OCI-LY1 (cell line): Measurements from ENCODE around the gene TM4SF18.
"Not testable (repeated sequence)": the region's sequence is repeated elsewhere in the genome, so short reads cannot be mapped to it uniquely, and the experiment has no call there.

Source experiments
- EZH2 ChIP-seq: fragments of 200-600 bp; sonication (generic), shearing (Covaris generic); IDR thresholded peaks from 2 replicates; pipeline ENCODE4 v1.8.0; 2017; ENCODE audit warnings: borderline replicate concordance, mixed run types, mild to moderate bottlenecking, antibody characterized with exemption, low read length, moderate library complexity, mixed read lengths
- TF ChIP-seq, protein P1 (sequence below): fragments of 200-600 bp; sonication (generic), shearing (Covaris generic); IDR thresholded peaks from 2 replicates; pipeline ENCODE4 v1.5.1; 2017; ENCODE audit warnings: mild to moderate bottlenecking, antibody characterized with exemption, low read length, moderate library complexity, mixed read lengths

DNA sequence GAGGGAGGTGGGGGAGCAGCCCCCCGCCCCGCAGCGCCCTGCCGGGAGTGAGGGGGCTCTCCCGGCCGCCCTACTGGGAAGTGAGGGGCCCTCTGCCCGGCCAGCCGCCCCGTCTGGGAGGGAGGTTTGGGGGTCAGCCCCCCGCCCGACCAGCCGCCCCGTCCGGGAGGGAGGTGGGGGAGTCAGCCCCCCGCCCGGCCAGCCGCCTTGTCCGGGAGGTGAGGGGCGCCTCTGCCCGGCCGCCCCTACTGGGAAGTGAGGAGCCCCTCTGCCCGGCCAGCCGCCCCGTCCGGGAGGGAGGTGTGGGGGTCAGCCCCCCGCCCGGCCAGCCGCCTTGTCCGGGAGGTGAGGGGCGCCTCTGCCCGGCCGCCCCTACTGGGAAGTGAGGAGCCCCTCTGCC lies 46.8 kb upstream of the TM4SF18 start:
- TF ChIP-seq, protein P1, sequence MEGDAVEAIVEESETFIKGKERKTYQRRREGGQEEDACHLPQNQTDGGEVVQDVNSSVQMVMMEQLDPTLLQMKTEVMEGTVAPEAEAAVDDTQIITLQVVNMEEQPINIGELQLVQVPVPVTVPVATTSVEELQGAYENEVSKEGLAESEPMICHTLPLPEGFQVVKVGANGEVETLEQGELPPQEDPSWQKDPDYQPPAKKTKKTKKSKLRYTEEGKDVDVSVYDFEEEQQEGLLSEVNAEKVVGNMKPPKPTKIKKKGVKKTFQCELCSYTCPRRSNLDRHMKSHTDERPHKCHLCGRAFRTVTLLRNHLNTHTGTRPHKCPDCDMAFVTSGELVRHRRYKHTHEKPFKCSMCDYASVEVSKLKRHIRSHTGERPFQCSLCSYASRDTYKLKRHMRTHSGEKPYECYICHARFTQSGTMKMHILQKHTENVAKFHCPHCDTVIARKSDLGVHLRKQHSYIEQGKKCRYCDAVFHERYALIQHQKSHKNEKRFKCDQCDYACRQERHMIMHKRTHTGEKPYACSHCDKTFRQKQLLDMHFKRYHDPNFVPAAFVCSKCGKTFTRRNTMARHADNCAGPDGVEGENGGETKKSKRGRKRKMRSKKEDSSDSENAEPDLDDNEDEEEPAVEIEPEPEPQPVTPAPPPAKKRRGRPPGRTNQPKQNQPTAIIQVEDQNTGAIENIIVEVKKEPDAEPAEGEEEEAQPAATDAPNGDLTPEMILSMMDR: not testable (repeated sequence)
- not testable (repeated sequence) for TF ChIP-seq EZH2
